NCI-H1092 (cell line): ENCODE data around the gene CETN2.
"Not testable (repeated sequence)": the region's sequence is repeated elsewhere in the genome, so short reads cannot be mapped to it uniquely, and the experiment has no call there.

ENCODE experiments used
- DNase-seq: peaks from one replicate; lab custom pipeline; 2025; lab: John Stamatoyannopoulos, UW

The CETN2 gene

DNA sequence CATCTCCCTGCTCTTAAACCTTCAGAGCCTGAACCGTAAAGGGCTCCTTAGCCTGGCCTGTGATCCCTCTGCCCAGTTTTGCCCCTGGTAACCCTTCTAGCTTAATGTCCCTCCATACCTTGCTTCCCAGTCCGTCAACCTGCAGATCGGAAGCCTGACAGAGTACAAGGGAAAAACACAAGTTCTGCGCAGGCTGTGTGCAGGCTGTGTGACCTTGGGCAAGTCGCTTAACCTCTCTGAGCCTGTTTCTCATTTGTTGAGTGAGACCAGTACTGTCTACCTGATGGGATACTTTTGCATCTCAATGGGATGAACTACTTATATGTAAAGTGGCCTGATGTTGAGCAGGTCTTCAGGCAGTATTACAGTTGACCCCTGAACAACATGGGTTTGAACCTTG, 2.0 kb upstream of the CETN2 start:
- no peak for DNase-seq

DNA sequence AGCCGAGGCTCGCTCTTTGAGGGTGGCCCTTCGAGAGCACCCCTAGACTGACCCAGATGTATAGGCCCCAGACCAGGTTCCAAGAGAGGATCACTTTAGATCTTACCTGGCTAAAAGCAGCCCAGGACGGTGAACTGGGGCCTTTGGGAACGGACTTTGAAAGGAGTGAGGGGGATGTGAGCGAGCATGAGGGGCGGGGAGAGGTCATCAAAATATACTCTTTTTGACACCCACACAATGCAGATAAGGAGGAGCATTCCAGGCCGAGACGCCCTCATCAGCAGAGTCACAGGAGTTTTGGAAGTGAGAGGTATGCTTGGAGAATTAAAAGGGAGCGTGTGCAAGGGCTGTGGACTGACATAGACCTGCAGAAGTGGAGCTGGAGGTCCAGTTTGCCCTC, 834 bp upstream of the CETN2 start:
- DNase-seq, result no peak

DNA sequence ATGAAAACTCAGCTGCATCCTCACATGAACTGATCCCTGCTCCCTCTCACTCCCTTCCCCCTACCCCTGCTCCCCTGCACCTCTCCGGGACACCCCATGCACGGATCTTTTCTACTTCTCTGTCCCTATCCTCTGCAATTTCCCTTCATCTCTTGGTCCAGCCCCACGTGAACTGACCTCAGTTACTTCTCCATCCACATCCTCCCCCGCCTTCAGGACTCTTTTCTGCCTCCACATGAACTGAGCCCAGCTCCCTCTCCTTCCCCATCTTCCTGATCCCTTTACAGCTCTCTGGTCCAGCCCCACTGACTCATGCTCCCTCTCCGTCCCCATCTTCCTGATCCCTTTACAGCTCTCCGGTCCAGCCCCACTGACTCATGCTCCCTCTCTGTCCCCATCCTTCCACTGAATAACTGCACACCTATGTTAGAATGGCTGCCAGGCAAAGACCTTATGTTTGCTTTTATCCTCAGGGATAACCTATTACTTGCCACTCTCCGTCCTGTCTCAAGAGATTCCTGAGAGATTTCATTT, 5.6 kb downstream of the CETN2 start:
- DNase-seq, result no peak

DNA sequence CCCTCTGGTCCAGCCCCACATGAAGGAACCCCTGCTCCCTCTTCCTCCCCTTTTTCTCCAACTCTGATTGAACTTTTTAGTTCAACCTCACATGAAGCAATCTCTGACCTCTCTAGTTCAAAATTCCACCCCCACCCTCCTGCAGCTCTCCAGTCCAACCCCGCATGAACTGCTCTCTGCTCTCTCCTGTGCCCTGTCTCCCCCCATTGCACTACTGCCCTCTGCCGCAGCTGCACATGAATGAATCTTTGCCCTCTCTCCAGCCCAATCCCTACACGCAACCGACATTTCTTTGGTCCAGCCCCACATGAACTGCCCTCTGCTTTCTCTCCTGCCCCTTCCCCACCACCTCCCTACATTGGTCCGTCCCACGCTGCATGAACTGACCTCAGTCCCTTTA, 6.9 kb downstream of the CETN2 start:
- no peak for DNase-seq

DNA sequence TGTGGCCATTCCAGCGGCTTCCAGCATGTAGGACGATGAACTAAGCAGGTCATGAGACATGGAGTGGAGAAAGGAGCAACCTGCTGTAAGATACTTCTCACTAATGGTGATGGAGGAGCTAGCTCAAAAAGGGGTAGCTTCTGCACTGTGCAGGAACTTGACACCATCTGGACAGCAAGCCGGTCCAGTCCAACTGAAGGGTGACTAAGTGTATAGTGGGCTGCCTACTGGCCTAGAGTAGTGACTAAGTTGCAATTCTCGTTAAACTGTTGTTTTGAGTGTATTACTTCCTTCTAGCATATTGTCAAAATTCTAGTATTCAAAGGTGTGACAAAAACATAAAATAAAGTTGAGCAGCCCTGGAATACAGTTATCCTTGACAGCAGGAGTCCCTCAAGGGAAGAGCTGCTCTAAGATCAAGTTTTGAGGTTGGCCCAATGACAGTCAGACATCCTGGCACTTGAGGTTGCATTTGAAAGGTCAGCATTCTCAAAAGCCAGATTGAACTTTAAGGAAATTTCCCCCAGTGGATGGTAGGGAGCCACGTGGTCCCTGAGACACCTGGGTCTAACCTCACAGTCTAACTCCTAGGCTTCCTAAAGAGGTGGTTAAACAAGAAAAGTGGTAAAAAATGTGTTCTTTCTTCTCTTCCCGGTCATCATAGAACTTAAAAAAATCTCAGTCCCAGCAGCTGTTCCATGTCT, 8.0 kb downstream of the CETN2 start:
- DNase-seq, result no peak

DNA sequence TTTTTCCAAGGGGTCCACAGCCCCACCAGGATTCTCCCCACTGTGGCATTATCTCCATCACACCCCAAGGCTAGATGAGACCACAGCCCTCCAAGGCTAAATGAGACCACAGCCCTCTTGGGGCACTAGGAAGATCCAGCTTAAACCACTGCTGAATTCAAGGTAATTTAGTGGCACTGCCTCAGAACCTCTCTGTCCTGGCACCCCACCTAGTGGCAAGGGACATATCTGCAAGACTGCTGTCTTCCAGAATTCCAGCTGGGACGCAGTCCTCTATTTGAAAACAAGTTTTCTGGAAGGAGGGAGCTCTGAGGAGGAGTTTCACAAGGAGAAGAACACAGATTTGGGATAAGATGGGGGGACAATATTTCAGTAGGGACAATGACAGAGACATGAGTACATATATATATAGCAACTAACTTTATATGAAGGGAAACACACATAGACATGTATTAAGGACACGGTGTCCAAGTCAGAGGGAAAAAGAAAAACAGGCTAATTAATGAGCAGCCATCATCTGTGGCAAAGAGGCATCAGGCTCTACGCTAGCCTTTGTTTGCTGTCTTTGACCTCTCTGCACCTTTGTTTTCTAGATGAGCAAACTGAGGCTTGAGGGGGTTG, 9.3 kb downstream of the CETN2 start:
- no peak for DNase-seq

DNA sequence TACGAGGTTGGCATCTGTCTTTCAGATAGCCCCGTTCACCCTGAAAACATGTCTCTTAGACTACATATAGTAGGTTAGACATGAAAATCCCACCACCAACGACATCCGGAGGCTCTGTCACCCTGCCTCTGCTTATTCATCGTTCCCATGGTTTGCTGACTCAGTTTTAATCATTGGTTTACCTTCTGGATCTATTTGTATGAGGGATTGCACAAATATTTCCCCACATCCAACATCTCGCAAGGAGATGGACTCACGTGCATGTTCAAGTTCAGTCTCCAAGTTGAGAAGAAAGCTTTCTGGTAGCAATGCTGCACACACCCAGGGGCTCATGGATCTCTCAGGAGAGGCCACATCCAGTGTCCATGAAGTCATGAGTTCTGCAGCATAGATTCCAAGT, 10.8 kb downstream of the CETN2 start:
- DNase-seq, result no peak

DNA sequence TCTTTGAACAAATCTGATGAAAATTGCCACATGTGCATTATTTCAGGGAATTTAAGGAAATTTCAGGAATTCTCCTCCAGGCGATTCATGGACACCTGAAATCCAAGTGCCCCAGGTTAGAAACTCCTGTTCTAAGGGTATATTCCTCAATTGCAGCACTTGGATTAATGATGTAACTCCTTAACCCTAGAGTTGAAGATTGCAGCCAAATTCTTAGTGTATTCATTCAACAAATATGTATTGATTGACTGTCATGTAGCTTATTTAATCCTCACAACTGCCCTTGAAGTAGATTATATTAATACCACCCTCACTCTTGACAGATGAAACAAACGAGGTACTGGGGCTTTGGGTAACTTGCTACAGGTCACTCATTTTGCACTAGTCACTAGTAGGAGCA, 11.3 kb downstream of the CETN2 start:
- no peak for DNase-seq

DNA sequence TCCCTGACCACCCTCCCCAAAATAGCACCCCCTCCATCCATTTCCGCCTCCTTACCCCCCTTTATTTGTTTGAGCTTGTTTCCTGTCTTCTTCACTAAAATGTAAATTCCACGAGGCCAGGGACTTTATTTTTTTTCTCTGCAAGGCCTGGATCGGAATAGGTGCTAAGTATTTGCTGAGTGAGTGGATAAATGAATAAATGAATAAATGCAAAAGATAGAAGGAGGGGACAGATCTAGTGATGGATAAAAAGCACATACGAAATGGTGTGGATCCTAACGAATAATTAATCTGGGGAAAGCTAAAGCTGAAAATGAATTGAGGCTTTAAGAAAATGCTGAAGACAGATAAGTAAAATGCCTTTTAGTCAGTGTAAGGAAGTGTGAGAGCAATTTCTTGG, 12.2 kb downstream of the CETN2 start:
- DNase-seq, result no peak

DNA sequence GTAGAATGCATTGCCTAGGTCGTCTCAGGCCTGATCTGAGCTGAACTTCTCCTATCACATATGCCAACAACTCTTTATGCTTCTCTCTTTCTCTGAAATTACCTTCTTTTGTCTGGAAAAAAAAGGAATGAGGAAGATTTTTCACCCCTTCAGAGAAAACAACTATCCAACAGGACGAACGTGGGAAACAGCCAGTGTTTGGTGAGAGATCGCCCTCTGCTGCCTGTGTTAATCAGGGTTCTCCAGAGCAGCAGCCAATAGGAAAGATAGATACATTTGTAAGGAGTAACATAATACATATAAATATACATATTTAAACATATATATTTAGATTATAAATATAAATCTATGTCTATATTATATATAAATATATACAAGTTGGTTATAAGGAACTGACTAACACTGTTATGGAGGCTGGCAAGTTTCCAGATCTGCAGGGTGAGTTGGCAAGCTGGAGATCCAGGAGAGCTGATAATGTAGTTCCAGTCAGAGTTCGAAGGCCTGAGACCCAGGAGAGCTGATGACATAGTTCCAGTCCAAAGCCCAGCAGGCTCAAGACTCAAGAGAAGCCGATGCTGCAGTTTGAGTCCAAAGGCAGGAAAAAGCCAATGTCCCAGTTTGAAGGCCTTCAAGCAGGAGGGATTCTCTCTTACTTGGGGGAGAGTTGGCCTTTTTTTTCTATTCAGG, 13.3 kb downstream of the CETN2 start:
- peak; percentile 4 for DNase-seq

DNA sequence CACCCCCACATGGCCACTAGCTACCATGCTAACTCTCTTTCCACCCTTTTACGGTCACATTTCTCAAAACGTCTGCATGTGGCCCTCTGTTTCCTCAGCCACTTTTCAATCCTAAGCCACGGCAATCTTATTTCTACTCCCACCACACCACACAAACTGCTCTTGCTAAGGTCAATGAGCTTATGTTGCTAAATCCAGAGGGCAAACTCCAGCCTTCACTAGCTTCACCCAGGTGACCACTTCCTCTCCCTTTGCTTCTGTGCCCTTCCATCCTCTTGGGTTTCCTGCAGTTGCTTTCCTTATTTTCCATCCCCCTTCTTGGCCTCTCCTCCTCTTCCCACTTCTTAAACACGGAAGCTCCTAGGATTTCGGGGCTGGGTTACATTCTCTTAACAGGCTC, 16.5 kb downstream of the CETN2 start:
- no peak for DNase-seq

DNA sequence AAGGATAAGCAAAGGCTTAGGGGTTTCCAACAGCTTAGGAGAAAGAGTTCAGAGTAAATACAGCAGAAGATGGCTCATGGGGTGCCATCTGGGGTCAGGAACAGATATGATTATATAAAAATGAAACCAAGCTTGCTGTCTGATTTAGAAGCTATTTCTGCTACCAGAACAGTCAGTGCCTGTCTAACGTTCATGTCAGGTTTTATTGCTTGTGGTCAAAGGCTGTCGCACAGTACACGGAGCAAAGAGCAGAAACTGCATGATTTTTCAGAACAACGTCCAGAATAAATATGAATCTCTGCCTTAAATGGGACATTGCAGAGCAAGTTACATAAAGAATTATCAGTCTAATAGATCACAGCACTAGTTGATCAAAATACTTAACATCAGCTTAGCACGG, 17.4 kb downstream of the CETN2 start:
- DNase-seq, result no peak

DNA sequence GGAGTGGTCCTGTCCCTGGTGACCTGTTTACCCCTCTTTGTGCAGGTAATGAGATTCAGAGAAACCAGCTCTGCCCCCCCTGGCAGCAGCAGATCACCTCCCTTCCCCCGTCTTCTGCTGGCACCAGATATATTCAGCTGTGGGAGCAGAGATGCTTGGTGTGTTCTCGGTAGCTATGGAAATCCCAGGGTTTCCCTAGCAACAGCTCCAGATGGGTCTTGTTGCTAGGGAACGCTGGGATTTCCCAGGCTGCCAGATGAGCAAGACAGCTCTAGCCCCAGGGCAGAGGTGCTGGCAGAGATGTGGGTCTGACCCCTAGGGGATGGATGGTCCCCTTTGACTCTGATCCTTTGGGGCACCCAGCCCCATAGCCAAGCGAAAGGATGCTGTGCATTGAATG, 20.2 kb downstream of the CETN2 start:
- no peak for DNase-seq

DNA sequence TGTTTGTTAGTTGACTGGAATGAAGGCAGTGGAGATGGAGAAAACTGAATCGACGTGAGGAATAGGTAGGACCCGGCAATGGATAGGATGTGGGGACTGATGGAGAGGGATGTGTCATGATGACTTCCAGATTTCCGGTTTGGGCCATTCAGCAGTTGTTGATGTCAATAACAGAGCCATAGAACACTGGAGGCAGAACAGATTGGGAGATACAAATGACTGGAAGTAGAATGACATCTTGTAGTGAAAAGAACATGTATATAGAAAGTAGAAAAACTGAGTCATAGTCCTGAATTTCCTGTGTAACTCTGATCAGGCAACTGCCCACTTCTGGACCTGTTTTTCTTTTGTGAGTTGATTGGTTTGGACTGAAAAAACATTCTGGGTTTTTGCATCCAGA, 24.5 kb downstream of the CETN2 start:
- no peak for DNase-seq

DNA sequence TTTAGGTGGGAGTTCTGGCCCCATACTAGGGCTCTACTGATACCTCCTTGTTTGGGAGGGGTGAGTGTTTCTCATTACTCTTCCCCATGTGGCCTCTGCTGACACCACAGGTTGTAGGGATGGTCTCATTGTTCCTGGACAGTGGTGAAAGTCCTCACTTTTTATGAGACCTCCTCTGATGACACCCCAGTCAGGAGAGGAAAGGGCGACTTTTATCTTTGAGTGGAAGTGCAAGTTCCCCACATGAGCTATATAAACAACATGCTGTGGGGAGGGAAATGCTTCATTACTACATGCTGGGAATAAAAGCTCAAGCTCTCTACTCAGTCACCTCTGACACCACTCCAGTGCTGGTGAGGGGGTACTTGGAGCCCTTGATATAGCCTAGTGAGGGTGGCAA, 31.6 kb downstream of the CETN2 start:
- DNase-seq, result no peak

DNA sequence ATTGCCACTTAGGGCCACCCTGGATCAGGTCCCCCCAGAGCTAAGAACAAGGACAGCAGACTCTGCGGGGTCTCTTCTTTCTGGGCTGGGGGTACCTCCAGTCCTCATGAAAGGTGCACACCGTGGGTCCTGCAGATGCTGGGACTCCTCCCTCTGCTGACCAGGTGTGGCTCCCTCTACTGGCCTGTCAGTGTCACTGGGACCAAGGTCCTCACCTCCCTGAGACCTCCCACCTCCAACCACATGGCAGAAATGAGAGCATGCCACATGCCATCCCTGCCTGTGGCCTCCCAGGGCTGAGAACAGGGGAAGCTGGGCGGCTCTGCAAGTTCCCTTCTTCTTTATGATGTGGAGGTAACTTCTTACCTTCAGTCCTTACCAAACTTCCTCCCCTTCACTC, 43.5 kb downstream of the CETN2 start:
- DNase-seq, result not testable (repeated sequence)
